HG03354 (cell line): ENCODE data around the gene SLC2A1.

Experiments
- ATAC-seq: cut with Tn5 transposase; IDR thresholded peaks from one replicate; pipeline ENCODE4 v1.9.1; 2021; ENCODE audit warnings: mild to moderate bottlenecking; ENCODE audit not compliant: unreplicated experiment, poor library complexity, severe bottlenecking

The SLC2A1 gene

DNA sequence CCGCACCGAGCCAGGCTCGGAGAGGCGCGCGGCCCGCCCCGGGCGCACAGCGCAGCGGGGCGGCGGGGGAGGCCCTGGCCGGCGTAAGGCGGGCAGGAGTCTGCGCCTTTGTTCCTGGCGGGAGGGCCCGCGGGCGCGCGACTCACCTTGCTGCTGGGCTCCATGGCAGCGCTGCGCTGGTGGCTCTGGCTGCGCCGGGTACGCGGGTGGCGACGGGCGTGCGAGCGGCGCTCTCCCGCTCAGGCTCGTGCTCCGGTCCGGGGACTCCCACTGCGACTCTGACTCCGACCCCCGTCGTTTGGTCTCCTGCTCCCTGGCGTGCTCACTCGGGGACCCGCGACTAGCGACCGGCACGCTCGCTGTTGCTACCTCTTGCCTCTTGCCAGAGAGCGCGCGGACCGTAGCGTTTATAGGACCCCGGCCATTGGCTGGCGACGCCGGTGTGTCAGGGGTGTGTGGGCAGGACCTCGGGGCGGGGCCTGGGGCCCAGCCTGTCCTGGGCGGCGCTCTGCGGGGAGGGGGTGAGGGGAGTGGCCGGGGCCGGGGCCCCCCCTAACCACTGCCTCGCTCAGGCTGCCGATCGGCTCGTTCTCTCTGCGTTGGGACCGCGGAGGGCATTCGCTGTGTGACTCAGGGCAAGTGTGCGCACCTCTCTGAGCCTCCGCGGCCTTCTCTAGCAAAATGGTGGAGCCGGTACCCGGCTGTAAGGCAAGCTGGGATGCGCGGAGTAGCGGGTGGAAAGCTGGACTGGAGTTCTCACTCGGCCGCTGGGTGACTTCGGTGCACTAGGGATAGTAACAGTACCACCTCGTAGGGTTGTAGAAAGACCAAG is at the start of gene SLC2A1:
SLC2A1 (minus strand) TSS at position 381 of the 832 bp plus-strand sequence; CDS start at position 164, 217 bp downstream.
- ATAC-seq: peak; percentile 79

DNA sequence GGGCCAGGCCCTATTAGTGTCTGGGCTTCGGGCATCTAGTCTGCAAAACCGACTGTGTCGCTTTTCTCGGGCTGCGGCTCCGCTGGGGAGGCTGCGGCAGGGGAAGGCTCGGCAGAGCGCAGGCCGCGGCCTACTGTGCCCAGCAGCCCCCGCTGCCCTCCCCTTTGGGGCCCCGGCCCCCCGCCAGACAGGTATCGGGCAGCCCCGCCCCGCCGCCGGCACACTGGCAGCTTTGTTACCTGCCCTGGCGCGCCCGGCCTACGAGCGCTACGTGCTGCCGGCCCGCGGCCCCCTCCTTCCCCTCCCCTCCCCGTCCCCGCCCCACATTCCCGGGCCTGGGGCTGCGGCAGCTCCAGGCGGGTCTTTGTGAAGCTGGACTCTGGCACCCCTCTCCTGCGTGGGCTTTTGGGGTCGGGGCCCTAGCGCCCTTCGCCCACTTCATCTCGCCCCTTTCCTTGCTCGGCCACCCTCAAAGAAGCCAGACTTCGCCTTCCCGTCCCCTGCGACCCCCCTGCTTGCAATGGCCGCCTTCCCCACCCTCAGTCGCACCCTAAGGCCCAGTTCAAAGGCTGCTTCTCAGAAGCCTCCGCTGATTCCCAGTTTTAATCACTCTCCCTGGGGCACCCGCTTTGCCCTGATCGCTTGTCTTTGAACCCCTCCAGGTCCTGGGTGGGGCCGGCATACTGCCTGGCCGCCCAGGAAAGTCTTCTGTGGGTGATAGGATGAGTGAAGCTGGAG is 48.9 kb upstream of the SLC2A1 start:
- no peak for ATAC-seq

DNA sequence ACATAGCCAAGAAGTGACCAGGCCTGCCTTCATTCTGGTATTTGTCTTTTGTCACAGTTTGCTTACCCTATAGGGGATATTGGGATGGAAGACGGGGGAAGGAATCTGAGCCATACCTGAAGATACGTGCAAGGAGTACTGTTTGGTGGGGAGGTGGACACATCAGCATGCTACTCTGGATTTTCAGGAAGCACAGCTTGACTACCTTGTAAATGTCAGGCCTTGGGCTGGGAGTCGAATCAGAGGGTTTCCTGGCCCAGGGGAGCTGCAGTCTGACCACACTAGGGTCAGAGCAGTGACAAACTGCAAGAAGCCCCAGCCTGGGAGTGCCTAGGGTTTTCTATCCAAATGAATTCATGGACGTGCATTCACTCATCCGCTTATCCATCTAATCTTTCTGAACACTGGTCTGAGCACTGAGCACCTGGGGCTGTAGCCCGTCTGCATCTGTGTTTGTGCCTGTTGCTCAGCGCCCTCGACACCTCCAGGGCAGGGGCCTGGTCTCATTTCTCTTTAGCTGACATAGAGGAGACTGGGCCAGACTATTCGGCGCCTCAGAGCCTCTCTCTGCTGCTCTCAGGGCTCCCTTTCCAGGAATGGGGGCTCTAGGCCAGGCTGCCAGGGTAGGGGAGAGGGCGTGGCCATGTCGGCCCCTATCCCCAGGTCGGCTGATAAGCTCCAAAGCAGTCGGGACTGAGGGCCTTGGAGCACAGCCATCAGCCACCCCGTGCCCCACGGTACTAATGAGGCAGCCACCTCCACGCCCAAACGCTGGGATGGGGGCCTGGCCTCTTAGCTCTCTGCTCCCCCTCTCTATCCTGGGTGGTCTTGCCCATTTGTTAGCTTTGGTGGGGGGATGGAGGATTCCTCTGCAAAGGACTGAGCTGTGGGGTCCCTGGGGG is 47.0 kb upstream of the SLC2A1 start:
- ATAC-seq: no peak

DNA sequence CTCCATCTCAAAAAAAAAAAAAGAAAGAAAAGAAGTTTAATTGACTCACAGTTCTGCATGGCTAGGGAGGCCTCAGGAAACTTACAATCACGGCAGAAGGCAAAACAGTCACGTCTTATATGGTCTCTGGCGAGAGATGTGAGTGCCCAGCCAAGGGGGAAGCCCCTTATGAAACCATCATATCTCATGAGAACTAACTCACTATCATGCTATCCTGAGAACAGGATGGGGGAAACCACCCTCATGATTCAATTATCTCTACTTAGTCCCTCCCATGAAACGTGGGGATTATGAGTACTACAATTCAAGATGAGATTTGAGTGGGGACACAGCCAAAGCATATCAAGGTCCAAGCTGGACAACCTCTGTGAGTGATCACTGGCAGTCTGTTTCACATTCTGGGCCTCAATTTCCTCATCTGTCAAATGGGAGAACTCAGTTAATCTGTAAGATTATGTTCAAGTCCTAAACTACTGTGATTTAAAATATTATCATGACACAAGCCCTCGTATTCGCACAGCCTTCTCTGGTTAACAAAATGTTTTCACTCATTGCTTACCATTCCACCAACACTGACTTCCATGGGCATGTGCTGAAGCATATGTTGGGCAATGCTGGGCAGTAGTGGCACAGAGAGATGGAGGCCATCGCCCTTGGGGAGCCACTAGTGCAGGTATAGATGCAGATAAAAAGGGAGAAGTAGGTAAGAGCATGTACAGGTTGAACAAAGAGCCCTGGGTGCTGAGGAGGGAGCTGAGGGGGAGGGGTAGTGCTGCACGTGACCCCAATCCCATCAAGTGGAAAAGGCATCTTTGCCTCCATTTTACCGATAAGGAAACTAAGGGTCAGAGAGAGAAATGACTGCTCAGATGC is 46.2 kb upstream of the SLC2A1 start:
- no peak for ATAC-seq

DNA sequence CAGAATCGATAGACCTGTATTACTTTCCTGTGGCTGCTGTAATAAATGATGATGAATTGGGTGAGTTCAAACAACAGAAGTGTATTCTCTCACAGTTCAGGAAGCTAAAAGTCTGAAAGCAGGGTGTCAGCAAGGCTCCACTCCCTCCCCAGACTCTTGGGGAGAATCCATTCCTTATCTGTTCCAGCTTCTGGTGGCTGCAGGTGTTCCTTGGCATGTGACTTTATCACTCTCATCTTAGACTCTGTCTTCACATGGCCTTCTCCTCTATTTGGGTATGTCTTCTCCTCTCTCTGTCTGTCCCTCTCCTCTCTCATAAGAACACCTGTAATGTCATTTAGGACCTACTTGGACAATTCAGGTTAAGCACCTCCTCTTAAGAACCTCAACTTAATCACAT is 44.1 kb upstream of the SLC2A1 start:
- ATAC-seq: no peak

GRCh38 chr1:43002116-43002515 is 43.4 kb upstream of the SLC2A1 start:
- no peak for ATAC-seq

GRCh38 chr1:43001434-43001833 is 42.8 kb upstream of the SLC2A1 start:
- no peak for ATAC-seq

DNA sequence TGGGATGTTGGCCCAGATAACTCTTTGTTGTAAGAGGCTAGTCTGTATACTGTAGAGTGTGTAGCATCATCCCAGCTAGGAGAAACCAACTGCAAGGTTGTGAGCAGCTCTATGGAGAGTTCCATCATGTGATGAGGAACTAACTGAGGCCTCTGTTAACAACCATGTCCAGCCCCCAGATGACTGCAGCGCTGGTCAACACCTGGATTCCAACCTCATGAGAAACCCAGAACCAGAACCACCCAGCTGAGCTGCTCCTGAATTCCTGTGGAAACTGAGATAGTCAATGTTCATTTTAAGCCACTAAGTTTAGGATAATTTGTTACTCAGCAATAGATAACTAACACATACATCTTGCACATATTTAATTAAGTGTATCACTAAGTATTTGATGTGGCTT is 41.6 kb upstream of the SLC2A1 start:
- no peak for ATAC-seq

- ATAC-seq: no peak
Observed at GRCh38 chr1:42999308-42999707, 40.6 kb upstream of the SLC2A1 start.

DNA sequence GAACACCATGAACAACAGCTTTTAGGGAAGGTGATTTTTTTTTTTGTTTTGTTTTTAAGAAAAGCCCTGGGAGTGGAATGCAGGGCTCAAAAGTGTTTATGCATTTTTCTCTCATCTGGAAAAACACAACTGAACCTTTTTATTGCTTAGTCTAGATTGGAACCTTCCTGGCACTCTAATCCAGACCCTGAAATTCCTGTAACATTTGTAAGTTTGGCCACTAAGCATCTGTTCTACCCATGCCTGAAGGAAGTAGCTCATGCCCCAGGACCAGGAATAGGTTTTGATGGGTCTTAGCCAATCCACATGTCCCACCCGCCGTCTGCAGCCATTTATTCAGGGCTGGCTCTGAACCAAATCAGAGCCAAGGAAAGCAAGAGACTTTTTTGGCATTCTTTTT is 39.7 kb upstream of the SLC2A1 start:
- no peak for ATAC-seq

DNA sequence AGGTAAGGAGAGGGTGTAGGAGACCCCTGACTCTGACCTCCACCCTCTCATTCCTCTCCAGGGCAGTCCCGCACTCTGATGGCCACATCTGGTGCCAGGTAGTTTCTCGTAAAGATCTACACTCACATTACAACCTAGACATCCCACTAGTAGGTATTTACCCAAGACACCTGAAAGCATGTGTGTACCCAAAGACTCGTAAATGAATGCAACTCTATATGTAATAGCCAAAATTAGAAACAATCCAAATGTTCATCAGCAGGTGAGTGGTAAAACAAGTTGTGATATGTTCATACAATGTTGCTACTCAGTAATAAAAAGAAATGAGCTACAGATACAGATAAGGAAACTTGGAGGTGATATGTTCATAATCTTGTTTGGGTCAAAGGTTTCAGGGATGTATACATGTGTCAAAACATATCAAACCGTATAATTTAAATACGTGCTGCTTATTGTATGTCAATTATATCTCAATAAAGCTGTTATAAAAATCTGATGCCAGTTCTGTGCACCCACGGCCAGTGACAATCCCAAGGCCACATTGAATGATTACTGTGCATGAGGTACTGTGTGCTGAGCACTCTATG is 37.8 kb upstream of the SLC2A1 start:
- no peak for ATAC-seq

DNA sequence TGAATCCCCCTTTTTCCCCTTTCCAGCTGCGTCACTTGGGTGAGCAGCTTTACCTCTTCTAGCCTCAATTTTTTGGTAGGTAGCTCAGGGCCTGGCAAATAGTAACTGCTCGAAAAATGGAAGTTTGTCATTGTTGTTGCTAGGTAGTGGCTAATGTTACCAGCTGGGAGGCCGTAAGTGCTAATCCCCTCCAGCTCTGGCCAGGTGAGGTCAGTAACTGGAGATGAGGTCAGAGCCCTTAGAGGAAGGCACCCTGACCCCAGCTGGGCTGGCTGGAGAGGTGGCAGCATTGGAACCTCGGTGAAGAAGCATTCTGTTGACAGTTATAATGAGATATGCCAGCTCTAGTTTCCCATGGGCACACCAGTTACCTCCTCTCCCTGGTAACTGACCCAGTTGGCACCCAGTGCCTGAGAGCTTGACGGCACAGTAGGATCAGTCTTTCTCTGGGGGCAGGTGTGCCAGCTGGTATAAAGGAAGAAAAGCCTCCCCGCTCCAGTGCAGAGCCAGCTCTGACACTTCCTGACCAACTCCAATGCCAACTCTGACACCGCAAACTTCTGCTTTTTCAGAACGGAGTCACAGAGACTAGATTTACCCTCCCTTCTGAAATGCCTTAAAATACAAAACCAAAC is 35.0 kb upstream of the SLC2A1 start:
- ATAC-seq: no peak

DNA sequence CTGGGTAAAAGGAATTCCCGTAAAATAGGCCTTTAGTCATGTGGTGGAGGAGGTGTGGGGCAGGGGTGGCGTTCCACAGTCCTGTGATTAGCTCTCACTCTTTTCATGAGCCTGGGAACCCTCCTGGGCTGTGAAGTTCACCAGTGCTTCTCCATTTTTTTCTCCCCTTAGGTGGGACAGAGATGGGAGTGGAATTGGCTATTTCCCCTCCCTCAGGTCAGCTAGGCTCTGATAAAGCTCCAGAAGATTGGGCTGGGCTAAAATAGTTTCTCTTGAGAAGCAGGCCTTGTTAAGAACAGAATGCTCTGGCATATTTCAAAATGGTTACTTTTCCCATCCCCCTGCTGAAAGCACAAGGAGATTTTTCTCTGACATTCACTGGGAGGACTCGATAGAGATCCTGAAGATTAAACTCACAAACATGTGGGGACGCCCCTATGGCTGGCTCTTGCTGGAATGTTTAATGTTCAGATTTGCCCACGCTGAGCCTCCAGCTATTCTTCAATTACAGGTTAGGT is 33.4 kb upstream of the SLC2A1 start:
- no peak for ATAC-seq

- no peak for ATAC-seq
Observed at GRCh38 chr1:42990757-42991346, 32.2 kb upstream of the SLC2A1 start.

DNA sequence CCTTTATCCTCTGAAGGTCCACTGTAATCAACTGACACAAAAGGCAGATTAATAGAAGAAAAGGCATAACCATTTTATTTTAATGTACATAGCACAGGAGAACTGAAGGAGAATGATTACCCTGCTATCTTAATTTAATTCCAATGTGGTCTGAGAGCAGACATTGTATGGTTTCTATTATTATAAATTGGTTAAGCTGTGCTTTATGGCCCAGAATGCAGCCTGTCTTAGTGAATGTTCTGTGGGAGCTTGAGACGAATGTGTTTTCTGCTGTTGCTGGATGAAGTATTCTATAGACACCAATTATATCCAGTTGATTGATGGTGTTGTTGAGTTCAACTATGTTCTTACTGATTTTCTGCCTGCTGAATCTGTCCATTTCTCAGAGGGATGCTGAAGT is 25.0 kb upstream of the SLC2A1 start:
- no peak for ATAC-seq

DNA sequence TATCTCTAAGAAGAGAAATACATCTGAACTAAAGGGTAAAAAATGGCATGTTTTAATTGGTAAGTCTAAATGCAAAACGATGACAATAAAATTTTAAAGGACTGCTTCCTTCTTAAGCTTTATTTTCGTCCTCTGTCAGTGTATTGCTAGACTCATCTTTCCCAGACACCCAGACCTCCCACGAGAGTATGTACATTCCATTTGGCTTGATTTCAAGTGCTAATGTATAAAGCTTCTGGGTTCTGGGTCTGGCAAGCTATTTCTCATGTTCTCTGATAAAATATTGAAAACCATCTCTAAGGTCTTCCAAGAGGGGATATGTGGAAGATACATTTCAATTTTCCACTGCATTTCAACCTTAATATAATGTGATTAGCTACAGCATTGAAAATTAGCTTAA is 24.6 kb upstream of the SLC2A1 start:
- no peak for ATAC-seq

DNA sequence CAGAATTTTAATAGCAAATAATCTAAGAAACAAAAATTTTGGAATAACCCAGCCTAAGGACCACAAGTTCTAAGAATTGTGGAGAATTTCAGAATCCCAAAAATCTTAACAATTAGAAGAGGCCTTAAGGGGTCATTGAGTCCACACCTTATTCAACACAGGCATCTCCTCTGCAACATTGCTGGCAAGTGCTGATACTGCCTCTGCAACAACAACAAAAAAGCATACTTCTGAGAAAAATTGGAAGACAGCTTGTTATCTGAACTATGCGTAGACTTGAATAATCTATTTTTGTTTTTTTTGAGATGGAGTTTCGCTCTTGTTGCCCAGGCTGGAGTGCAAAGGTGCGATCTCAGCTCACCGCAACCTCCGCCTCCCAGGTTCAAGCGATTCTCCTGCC is 24.0 kb upstream of the SLC2A1 start:
- no peak for ATAC-seq

DNA sequence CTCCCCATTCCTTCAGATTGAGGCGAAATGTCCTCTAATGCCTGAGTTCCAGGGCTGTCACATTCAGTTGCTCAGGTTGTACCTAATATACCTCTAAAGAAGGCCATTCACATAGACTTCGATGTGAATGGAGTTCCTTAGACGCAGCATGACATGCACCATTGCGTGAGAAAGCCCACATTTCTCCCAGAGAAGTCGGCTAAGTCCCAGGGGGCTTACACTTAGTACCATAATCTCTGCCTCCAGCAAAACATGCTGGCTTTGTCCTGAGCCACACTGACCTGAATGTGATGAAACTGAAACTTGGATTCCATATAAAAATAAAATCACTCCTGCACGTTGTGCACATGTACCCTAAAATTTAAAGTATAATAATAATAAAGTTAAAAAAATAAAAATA is 23.2 kb upstream of the SLC2A1 start:
- ATAC-seq: no peak
